GM12878 (cell line): ENCODE data around the gene TMPRSS9.

Source experiments
- BCL3 ChIP-seq: IDR thresholded peaks from 2 replicates; pipeline ENCODE4 v1.6.1; 2011; ENCODE audit warnings: borderline replicate concordance, low read depth, mild to moderate bottlenecking, moderate library complexity, low read length; ENCODE audit not compliant: insufficient read depth, poor library complexity, severe bottlenecking
- CBX3 ChIP-seq: fragments of 200-600 bp; sonication (generic); IDR thresholded peaks from 2 replicates; pipeline ENCODE4 v1.6.1; 2016; ENCODE audit warnings: low read depth, borderline replicate concordance
- ETV6 ChIP-seq, 2 experiments: fragments of 450-650 bp in 1 of 2; IDR thresholded peaks in 1 of 2; conservative IDR thresholded peaks in 1 of 2; 2 replicates each; pipeline ENCODE4 v1.6.1; 2014; ENCODE audit warnings: antibody characterized with exemption in 1 of 2, borderline replicate concordance in 1 of 2, low read depth in 1 of 2, mild to moderate bottlenecking in 1 of 2, moderate library complexity in 1 of 2
- KDM1A ChIP-seq: fragments of 200-600 bp; sonication (generic); IDR thresholded peaks from 2 replicates; pipeline ENCODE4 v1.6.1; 2016; ENCODE audit warnings: borderline replicate concordance
- MXI1 ChIP-seq: fragments of 150-350 bp; IDR thresholded peaks from 2 replicates; pipeline ENCODE4 v1.6.1; 2011; ENCODE audit warnings: low read depth, mild to moderate bottlenecking, inconsistent platforms, low read length, improper control_type of control experiment
- POLR2AphosphoS5 ChIP-seq: IDR thresholded peaks from 2 replicates; pipeline ENCODE4 v1.6.1; 2011; ENCODE audit warnings: mild to moderate bottlenecking, low read length, inconsistent platforms
- RAD21 ChIP-seq: IDR thresholded peaks from 2 replicates; pipeline ENCODE4 v1.6.1; 2011; ENCODE audit warnings: mild to moderate bottlenecking, low read depth, low read length, moderate library complexity; ENCODE audit not compliant: insufficient read depth
- TAF1 ChIP-seq: IDR thresholded peaks from 2 replicates; pipeline ENCODE4 v1.6.1; 2011; ENCODE audit warnings: mild to moderate bottlenecking, low read depth, low read length, borderline replicate concordance
- TARDBP ChIP-seq: IDR thresholded peaks from 2 replicates; pipeline ENCODE4 v1.6.1; 2016; ENCODE audit warnings: borderline replicate concordance
- TF ChIP-seq, protein P1 (sequence below), 3 experiments: IDR thresholded peaks in 2 of 3; conservative IDR thresholded peaks in 1 of 3; 2 replicates each; pipeline ENCODE4 v1.5.1; 2011; ENCODE audit warnings: low read depth in 3 of 3, low read length in 3 of 3, mild to moderate bottlenecking in 3 of 3, control low read depth in 2 of 3, moderate library complexity in 2 of 3, inconsistent platforms in 1 of 3, mixed read lengths in 1 of 3; ENCODE audit not compliant: control insufficient read depth in 2 of 3, insufficient read depth in 1 of 3; ENCODE audit errors: extremely low read depth in 1 of 3
- TF ChIP-seq, protein P2 (sequence below): fragments of 450-650 bp; IDR thresholded peaks from 2 replicates; pipeline ENCODE4 v1.6.1; 2016; ENCODE audit warnings: mild to moderate bottlenecking

DNA sequence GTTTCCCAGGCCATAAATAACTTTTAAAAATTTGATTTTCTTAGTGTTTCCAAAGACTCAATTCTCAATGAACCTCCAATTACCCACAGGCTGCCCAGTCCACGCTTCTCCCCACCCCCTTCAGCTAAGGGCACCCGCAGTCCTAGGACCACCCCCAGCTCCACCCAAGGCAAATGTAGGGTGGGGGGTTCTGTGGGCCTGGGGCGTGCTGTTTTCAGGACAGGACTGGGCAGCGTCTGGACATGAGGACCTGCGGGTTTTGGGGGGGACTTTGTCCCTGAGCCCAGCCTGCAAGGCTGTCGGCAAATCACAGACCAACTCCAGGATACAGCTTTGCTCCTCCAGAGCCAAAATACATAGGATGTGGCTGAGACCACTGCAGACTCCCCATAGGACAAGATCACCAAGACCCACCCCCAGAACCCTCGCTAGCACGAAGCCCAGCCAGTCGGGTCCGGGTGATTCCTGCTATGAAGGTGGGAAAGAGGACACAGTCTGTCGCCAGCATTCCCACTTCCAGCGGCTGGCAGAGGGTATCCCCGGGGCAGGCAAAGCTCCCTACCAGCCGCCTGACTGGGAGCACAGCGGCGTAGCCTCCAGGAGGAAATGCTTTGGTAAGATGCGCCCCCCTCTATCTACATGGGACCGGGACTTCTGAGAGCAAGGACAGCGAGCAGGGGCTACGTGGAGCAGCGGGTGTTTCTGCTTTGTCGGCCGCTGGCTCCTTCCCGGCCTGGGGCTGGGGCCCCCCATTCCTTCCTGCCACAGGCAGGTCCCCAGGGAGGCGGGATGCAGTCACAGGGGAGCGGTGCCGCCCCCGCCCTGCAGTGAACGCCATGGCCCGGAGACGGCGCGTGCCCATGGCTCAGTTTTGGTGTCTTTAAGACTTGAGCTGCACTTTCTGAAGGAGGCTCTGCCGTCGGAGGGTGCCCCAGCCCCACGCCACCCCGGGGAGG, 69.0 kb downstream of the TMPRSS9 start:
- TF ChIP-seq, protein P1, sequence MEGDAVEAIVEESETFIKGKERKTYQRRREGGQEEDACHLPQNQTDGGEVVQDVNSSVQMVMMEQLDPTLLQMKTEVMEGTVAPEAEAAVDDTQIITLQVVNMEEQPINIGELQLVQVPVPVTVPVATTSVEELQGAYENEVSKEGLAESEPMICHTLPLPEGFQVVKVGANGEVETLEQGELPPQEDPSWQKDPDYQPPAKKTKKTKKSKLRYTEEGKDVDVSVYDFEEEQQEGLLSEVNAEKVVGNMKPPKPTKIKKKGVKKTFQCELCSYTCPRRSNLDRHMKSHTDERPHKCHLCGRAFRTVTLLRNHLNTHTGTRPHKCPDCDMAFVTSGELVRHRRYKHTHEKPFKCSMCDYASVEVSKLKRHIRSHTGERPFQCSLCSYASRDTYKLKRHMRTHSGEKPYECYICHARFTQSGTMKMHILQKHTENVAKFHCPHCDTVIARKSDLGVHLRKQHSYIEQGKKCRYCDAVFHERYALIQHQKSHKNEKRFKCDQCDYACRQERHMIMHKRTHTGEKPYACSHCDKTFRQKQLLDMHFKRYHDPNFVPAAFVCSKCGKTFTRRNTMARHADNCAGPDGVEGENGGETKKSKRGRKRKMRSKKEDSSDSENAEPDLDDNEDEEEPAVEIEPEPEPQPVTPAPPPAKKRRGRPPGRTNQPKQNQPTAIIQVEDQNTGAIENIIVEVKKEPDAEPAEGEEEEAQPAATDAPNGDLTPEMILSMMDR (IDR thresholded peaks at IDR 0.05 in 2 of 3, conservative IDR thresholded peaks at IDR 0.05 in 1 of 3; ENCODE audit: control insufficient read depth in 2 of 3, extremely low read depth in 1 of 3, insufficient read depth in 1 of 3, low read depth in 3 of 3, low read length in 3 of 3): no peak
- TF ChIP-seq MXI1 (no peak), BCL3 (peak; percentile 2), KDM1A (no peak), POLR2AphosphoS5 (no peak), RAD21 (no peak), TARDBP (no peak), TAF1 (no peak), CBX3 (no peak), ETV6 (conservative IDR thresholded peaks at IDR 0.05 in 1 of 2, IDR thresholded peaks at IDR 0.05 in 1 of 2; ENCODE audit: borderline replicate concordance in 1 of 2, low read depth in 1 of 2) (no peak)
- TF ChIP-seq, protein P2, sequence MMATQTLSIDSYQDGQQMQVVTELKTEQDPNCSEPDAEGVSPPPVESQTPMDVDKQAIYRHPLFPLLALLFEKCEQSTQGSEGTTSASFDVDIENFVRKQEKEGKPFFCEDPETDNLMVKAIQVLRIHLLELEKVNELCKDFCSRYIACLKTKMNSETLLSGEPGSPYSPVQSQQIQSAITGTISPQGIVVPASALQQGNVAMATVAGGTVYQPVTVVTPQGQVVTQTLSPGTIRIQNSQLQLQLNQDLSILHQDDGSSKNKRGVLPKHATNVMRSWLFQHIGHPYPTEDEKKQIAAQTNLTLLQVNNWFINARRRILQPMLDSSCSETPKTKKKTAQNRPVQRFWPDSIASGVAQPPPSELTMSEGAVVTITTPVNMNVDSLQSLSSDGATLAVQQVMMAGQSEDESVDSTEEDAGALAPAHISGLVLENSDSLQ: no peak
